ENCODE data around the gene TSC2.

TSC2 gene

GRCh38 chr16:2043667-2044451, 3.9 kb upstream of the TSC2 start:
- no peak for DNase-seq (ENCODE audit: low spot score)

GRCh38 chr16:2044541-2044940, 3.2 kb upstream of the TSC2 start:
- no peak for DNase-seq (ENCODE audit: low spot score)

- DNase-seq (ENCODE audit: low spot score), result no peak
These were observed 1.6 kb upstream of the TSC2 start for GRCh38 chr16:2045965-2046892.

DNA sequence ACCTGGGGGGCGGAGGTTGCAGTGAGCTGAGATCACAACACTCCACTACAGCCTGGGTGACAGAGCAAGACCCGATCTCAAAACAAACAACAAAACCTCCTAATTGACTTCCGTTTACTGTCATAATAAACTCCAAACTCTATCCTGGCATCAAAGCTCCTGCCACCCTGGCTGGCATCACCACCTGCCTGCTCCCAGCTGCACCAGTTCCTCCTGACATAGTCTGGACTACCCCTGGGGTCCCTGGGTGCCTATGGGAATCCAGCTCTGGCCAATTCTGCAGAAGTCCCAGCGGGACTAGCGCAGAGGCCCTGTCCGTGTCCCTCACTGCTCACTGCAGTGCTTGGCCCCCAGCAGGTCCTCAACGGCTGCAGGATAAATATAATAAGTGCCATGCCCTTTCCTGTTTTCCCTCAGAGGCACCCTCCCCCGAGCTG, 874 bp upstream of the TSC2 start:
- DNase-seq (ENCODE audit: low spot score), result no peak

GRCh38 chr16:2048116-2048543, 345 bp downstream of the TSC2 start:
- DNase-seq (ENCODE audit: low spot score), result no peak

DNA sequence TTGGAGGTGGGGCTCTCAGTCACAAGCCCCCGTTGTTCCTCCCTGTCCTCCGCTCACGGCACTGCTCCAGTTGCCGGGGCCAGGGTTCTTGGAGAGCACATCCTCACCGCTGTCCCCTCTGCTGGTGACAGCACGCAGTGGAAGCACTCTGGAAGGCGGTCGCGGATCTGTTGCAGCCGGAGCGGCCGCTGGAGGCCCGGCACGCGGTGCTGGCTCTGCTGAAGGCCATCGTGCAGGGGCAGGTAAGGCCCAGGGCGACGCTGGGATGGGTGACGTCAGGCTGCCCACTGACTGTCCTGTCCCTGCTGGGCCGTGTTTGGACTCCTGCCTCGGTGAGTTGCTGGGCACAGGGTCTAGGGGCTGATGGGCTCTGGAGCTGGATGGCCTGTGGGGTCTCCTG, 5.4 kb downstream of the TSC2 start:
- no peak for DNase-seq (ENCODE audit: low spot score)

DNA sequence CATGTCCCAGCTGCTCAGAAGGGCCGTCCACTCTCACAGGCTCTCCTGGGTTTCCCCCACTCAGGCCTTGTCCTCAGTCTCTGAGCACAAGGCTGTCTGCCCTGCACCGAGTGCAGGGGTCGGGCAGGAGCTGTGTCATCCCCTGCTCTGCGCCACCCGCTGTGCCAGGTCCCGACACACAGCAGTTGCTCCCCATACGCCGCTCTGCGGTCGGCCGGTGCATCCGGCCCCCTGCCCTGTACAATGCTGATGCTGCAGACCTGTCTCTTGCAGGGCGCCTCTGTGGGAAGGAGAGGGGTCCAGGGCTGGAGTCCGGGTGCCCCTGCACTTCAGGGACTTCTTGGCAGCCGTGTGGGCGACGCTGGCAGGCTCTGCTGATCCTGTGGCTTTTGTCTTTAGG, 6.1 kb downstream of the TSC2 start:
- no peak for DNase-seq (ENCODE audit: low spot score)

DNA sequence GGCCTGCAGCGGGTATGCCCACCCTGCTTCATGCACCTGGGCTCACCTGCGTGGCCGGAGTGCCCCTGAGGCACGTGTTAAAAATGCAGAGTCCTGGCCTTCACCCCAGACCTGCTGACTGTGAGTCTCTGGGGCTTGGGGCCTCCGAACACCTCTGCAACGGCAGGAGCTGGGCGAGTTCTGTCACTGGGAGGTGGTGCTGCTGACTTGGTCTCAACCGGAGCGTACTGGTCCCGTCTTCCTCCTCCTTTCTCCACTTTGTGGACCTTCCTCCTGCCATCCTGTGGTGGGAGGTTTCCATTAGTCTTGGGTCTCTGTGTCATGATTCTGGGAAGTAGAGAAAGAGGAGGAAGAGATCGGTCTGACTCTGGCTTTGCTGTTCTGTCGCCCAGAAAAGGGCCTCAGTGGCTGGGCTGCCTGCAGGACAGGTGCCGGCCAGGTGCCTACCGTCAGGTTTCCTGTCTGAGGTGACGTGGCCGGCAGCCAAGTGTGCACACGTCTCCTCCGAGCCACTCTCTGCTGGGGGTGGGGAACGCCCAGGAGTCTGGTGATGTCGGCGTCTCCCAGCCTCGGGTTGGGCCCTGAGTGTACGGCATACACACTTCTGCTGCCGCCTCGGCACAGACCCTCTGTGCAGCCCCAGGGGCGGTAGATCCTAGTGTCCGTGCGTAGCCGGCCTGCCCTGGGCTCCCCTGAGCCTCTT, 6.9 kb downstream of the TSC2 start:
- no peak for DNase-seq (ENCODE audit: low spot score)

GRCh38 chr16:2056077-2056476, 8.3 kb downstream of the TSC2 start:
- no peak for DNase-seq (ENCODE audit: low spot score)

- no peak for DNase-seq (ENCODE audit: low spot score)
These were observed 9.1 kb downstream of the TSC2 start for GRCh38 chr16:2056681-2057407.

GRCh38 chr16:2057438-2057837, 9.7 kb downstream of the TSC2 start:
- no peak for DNase-seq (ENCODE audit: low spot score)

DNA sequence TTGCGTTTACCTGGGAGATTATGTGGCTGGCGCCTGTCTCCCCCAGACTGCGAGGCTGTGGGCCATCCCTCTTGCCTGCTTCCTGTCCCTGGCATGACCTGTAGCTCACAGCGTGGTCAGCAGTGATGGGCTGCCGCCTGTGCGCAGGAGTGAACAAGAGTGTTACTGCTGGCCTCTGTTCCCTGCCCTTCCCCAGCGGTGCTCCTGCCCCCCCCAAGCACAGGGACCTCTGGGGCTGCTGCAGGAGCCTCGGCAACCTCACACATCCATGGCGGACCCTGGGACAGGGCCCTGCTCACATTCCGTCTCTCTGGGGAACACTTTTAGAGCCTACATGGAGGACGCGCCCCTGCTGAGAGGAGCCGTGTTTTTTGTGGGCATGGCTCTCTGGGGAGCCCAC, 10.6 kb downstream of the TSC2 start:
- no peak for DNase-seq (ENCODE audit: low spot score)

DNA sequence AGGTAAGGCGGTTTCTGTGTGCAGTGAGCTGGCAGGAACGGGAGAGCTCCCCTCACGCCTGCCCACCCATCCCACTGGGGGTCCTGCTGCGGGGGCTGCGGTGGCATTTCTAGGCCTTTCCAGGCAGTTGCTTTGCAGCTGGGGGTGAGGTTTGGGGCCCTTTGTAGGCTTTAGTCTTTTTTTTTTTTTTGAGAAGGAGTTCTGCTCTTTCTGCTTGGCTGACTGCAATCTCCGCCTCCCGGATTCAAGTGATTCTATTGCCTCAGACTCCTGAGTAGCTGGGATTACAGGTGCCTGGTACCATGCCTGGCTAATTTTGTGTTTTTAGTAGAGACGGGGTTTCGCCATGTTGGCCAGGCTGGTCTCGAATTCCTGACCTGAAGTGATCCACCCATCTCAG, 11.1 kb downstream of the TSC2 start:
- no peak for DNase-seq (ENCODE audit: low spot score)

- DNase-seq (ENCODE audit: low spot score), result no peak
These were observed 12.6 kb downstream of the TSC2 start for GRCh38 chr16:2060346-2060745.

GRCh38 chr16:2061023-2061422, 13.2 kb downstream of the TSC2 start:
- DNase-seq (ENCODE audit: low spot score), result no peak

DNA sequence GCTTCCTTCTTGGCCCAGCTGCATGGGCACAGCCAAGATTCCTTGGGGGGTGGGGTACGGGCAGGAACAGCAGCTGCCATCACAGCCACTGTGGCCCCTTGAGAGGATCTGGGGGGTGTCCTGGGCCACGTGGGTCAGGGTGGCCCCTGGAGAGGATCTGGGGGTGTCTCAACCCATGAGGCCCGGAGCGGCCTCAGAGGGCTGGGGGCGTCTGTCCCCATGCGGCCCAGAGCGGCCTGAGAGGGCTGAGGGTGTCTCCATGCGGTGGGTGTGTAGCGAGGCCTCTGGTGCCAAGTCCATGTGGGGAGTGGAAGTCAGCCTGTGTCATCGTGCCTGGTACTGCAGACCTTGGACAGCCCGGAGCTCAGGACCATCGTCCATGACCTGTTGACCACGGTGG, 13.7 kb downstream of the TSC2 start:
- DNase-seq (ENCODE audit: low spot score), result no peak

GRCh38 chr16:2062801-2063200, 15.0 kb downstream of the TSC2 start:
- no peak for DNase-seq (ENCODE audit: low spot score)

- DNase-seq (ENCODE audit: low spot score), result no peak
These were observed 16.1 kb downstream of the TSC2 start for GRCh38 chr16:2063861-2064260.

DNA sequence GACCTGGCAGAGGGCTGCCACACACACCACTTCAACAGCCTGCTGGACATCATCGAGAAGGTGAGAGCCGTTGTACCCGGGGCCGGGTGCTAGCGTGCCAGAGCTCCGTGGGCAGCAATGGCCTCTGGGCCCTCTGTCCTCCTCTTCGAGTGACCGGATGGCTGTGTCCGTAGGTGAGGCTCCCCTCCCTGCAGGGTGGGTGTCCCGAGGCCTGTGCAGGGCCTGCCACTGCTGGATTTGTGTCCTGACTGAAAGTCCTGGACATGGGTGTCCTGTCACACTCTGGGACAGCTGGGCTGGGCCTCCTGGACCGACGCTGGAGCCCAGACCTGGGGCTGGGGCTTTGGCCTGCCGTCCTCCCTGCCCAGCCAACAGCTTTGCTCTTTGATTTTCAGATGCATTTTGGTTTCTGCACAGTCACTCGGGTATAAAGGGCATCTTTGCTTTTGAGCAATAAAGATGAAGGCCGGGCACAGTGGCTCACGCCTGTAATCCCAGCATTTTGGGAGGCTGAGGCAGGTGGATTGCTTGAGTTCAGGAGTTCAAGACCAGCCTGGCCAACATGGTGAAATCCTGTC, 16.7 kb downstream of the TSC2 start:
- no peak for DNase-seq (ENCODE audit: low spot score)

- no peak for DNase-seq (ENCODE audit: low spot score)
These were observed 18.4 kb downstream of the TSC2 start for GRCh38 chr16:2066139-2066538.

All from COLO829 (cell line).